HK-2 (cell line): ENCODE measurements around the gene CFAP161.

Experiments used
- DNase-seq: peaks from one replicate; pipeline ENCODE4 v3.0.0-alpha.2; 2018; ENCODE audit not compliant: unreplicated experiment

CFAP161 gene

DNA sequence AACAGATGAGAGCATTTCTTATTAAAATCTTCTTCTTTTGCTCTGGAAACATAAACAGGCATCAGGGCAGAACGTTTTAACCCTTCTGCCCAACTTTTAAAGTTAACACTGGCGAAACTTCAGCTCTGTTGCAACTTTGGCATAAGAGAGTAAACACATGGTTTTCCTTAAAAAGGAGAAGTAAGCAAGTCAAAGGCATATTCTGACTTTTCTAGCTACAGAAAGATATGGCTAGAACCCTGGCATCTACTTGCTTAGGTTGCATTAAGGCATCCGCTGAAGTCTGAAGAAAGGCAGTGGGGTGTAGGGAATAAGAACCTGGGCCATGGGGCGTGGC is 49.3 kb downstream of the CFAP161 start:
- no peak for DNase-seq

DNA sequence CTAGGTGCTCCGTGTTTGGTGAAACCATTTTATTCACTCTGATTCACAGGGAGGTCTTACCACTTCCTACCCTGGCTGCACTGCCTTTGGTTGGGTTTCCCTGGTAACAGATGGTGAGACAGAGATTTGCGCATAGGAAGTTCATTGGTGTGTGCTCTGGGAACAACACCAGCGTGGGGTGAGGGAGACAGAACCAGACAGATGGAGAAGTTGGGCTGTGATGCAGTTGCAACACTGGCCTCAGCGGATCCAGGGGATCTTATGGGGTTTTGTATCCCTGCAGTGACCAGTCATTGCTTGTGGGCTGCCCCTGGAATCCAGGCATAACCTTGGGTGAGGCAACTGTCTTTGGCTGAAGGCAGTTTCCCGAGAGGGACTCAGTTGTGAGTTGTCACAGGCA is 50.1 kb downstream of the CFAP161 start:
- DNase-seq = no peak

DNA sequence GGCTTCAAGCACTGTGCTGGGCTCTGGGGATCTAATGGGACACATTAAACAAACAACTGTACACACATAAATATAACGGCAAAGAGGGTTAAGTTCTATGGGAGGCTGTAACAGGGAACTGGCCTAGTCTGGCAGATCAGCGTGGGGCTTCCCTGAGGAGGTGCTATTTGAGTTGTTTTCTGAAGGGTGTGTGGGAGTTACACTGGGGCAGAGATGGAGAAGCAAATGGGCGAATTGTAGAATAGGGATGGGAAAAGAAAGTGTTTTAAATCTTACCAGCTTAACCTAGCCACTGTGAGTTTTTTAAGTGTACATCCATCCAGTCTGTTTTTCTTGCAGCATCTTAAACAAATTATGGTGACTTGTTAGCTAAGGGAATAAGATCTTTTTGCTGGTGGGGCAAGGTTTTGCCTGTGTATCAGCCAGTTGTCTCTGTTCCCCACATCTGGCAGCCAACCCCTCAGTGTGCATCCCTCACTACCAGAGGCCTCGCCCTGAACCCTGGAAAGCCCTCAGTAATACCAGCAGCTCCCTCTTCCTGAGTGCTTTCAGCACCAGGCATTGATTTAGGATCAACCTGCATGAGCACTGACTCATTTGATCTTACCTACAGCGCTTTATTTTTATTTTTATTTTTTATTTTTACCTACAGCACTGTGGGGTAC is 51.7 kb downstream of the CFAP161 start:
- DNase-seq = no peak

DNA sequence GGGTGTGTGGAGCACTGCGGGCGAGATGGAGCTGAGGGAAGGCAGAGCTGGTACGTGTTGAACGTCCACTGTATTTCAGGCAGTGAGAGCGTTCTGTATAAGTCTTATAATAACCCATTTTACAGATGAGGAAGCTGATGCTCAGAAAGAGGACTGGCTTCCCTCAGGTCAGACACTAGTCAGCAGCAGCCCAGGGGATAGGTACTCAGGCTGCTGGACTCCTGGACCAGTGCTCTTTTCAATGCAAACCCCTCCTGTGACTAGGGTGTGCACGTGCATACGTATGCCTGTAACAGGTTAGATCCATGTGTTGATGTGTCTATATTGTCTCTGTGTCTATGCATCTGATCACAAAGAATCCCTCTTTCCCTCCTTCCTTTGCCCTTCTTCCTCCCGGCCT is 54.3 kb downstream of the CFAP161 start:
- no peak for DNase-seq

DNA sequence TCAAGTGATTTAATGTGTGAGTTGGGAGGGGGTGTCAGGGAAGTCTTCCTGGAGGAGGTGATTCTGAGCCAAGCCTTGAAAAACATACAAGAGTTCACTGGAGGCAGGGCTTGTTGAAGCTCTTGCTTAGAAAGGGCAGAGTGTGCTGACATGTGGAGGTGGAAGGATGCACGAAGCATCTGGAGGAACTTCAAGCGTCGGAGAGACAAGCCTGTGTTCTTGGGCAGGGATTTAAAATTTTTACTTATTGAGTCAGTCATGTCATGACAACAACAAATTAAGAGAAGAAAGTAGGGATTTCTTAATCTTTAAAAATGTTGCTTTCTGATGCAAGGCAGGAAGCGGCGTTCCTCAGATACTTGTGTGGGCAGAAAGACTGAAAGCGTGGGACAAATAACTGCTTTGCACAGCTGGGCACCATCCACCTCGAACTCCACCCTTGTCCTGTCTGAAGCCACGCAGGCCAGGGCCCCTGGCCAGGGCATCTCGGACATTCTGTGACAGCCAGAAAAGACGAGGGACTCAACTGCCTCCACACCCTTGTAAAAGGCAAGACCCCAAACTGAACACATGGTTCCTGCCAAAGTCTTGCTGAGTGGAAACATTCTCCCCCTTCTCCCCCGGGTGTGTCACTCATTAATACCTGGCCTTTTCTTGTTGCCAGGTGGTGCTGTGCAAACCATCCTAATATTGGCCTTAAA is 55.7 kb downstream of the CFAP161 start:
- DNase-seq = no peak

DNA sequence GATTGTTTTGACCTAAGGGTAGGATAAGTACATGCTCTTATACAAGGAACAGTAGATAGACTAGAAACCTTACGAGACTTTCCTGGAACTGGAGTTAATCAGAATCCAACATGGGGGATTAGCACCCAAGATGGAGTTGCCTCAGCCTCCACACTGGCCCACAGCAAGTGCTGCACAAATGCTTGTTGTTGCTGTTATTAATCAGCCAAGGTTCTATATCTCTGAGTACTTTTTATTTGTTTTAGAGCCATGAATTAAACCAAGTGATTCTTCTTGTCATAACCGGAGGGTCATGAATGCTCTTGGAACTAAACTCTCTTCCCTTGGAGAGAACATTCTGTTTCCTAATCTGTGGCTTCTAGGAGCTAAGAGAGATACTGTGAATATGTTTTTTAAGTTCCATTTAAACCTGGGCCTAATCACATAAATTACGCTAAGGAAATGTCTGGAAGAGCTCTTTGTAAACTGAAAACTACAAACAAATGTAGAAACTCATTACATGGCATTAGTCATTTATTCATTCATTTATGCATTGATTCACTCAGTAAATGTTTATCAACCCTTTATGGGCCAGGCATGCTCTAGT is 56.9 kb downstream of the CFAP161 start:
- DNase-seq = no peak

DNA sequence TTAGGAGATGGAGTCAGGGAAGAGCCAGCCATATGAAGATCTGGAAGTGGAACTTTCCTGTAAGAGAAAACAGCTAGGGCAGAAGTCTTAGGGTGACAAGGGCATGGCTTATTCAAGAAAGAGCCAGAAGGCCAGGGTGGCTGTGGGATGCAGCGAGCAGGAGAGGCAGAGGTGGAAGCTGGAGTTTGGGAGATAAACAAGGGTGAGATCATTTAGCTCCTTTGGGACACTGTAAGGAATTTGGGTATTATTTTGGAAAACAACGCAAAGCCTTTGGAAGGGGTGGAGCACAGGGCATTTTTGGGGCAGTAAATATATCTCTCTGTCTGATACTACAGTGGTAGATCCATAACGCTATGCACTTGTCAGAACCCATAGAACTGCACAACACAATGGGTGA is 57.6 kb downstream of the CFAP161 start:
- no peak for DNase-seq

DNA sequence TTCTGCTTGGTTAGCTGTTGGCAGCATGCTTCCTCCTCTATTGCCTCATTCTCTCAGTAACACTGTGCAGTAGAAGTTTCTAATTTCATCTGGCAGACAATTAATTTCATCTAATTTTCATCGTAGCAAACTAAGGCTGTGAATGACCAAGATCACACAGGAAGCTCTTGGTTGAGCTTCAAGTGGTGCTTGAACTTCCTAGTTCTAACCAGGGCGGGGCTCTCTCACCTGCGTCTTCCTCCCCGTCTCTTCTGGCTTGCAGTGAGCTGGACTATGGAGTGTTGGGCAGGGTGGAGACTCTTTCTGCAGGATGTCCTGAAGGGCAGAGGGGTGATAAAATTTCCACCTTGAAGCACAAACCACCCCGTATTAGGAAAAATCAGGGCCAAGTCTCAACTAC is 60.7 kb downstream of the CFAP161 start:
- no peak for DNase-seq

DNA sequence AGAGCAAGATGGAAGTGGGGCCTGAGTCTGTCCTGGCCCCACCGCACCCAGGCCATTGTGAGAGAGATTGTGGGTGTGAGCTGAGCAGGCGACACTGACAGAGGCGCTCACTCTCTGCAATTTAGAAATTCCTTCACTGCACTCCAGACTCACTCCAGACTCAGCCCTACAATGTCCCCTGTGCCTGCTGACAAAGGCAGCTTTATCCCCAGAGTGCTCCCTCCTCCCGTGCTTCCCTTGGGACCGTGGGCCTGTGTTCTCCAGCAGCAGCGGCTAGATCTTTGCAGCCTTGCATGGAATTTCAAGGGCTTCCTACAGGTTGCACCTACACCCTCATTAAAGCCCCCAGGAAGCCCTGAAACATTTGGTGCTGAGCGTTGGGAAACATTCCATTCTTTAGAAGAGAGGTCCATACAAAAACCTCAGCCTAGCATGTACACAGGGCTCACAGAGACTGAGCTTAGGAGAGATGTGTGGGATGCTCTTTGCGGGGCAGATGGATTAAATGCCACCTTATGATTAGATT is 61.3 kb downstream of the CFAP161 start:
- no peak for DNase-seq

DNA sequence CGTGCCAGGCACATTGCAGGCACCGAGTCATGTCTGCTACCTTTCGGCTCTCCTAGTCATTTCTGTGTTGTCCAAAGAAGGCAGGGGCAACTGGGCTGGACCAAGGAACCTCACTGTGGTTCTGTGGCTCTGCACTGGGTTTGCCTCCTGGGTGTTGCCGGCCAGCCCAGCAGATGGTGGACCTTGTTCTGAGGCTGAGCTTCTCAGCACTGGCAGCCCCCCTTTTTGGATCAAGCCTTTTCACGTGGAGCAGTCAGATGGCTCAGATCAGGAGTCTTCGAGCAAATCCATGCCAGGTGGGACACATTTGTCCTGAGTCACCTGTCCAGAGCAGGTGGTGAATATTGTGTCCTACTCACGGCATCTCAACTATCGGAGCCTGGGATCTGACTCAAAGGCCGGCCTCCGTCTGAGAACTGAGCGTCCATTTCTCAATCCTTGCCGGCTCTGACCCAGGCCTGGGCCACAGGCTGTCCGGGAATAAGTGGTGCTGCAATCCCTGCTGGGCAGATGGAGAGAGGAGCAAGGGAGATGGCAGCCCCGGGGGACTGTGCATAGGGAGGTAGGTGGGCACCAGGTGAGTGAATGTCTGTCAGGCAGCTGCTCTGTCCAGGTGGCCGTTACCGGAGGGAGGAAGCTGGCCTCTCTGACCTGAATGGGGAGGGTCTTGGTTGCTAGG is 62.6 kb downstream of the CFAP161 start, which contains the start of gene IL16:
IL16 (plus strand) TSS at position 304 of the 679 bp plus-strand sequence. CDS start 28,521 bp downstream, outside the sequence.
- DNase-seq = no peak

DNA sequence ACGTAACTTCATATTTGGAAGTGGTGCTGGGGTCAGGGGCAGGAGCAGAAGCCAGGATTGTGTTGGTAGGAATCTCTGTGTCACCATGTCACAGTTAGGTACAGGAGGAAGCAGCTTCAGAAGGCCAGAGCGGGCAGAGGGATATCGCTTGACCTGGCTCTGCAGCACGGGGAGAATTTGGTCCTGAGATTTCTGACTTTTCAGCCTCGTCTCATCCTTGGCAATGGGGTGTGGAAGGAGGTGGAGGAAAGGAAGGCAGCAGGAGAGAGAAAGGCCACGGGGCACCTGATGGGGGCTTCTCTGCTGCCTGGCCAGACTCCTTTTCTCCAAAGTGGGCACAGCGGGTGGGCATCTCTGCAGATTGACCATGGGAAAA is 63.2 kb downstream of the CFAP161 start:
- DNase-seq = no peak

DNA sequence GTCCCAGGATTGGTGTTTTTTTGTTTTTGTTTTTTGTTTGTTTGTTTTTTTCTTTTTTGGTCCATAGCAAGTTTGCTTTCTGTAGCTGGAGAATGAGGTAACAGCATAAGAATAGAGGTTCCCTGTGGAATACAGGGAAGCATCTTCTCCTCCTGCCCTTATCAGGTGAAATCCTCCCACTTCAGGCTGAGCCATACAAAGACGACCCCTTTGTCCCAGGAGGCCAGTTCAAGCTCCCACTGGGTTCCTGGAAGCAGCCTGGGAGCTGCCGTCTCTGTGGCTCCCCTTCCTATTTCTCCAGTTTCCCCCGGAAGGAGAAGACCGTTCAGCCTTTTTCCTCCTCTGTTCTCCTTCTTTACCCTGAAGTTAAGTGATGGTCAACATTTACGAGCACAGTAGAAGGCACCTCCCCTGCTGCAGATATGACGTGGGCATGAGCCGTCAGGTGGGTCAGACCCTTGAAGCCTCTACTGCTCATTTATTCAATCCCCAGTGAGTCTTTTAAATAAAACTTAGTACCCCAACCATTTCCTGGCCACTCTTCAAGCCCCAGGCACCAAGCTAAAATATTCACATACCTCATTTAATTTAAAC is 63.7 kb downstream of the CFAP161 start:
- no peak for DNase-seq
